ENCODE measurements around the gene CWC25. TPM values are rescaled to one million over a fixed set of nuclear protein-coding genes. Genes with fewer than 3 reads are reported as not detected.

CWC25 gene
- polyA plus RNA-seq, 1 of the 3 experiments (the other 2 are of a cell fraction), result 15.6 TPM

GRCh38 chr17:38766341-38766740 is 58.8 kb downstream of the CWC25 start:
- Histone ChIP-seq H3K4me2 (no peak overlapping the region), H3K36me3 (replicated peaks in 1 of 2; ENCODE audit: control insufficient read depth in 1 of 2, insufficient read depth in 2 of 2, low read length in 1 of 2) (peaks cover 51 to 79% of the 10 kb centered on the region in 2 experiments), H3K79me2 (ENCODE audit: insufficient read depth) (no peaks in the 10 kb centered on the region), H3K9me3 (no peaks in the 10 kb centered on the region), H2AFZ (ENCODE audit: low read depth) (no peak overlapping the region), H3F3A (replicated peaks; ENCODE audit: insufficient read depth) (peaks cover 28% of the 10 kb centered on the region), H3K9ac (no peak overlapping the region), H3K27ac (ENCODE audit: low read depth in 2 of 2, low read length in 1 of 2) (no peak overlapping the region), H3K4me3 (ENCODE audit: low read depth in 2 of 2, low read length in 1 of 2) (no peak overlapping the region), H3K9me2 (no peaks in the 10 kb centered on the region), H3K27me3 (ENCODE audit: insufficient read depth) (no peaks in the 10 kb centered on the region), H4K20me1 (ENCODE audit: insufficient read depth) (peaks cover 8% of the 10 kb centered on the region; the same call in 1 of the 2 replicates), H3K4me1 (ENCODE audit: control insufficient read depth in 1 of 2, insufficient read depth in 2 of 2, low read depth in 1 of 2, low read length in 1 of 2) (no peaks in the 10 kb centered on the region; a peak in 1 of 4 replicates)
- ChIA-PET POLR2A (interaction anchor here (1.3 kb wide), 1 partner anchor 12 kb away, joined by 3 read pairs; no protein-coding TSS in a partner anchor), CTCF (interaction anchor here (1.1 kb wide), 1 partner anchor 9 kb away, joined by 3 read pairs; no protein-coding TSS in a partner anchor)
- WGBS (ENCODE audit: low lambda C conversion rate), result 98% methylated on average over 4 of the region's 5 CpGs
- DNase-seq, result no peak
- TF ChIP-seq TCF12 (IDR thresholded peaks at IDR 0.05), result no peak
- no peak for TF ChIP-seq SIN3A (IDR thresholded peaks at IDR 0.05; ENCODE audit: borderline replicate concordance, low read depth, low read length)
- TF ChIP-seq NRF1 (IDR thresholded peaks at IDR 0.05; ENCODE audit: low read depth, low read length), result no peak
- TF ChIP-seq, protein P1, sequence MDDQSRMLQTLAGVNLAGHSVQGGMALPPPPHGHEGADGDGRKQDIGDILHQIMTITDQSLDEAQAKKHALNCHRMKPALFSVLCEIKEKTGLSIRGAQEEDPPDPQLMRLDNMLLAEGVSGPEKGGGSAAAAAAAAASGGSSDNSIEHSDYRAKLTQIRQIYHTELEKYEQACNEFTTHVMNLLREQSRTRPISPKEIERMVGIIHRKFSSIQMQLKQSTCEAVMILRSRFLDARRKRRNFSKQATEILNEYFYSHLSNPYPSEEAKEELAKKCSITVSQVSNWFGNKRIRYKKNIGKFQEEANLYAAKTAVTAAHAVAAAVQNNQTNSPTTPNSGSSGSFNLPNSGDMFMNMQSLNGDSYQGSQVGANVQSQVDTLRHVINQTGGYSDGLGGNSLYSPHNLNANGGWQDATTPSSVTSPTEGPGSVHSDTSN (IDR thresholded peaks at IDR 0.05), result no peak
- TF ChIP-seq CHD2 (IDR thresholded peaks at IDR 0.05; ENCODE audit: low read length, partially characterized antibody), result no peak
- no peak for TF ChIP-seq GATA2 (CRISPR knock-in tag; IDR thresholded peaks at IDR 0.05)
- TF ChIP-seq FOSL2 (IDR thresholded peaks at IDR 0.05; ENCODE audit: borderline replicate concordance, low read depth), result no peak
- TF ChIP-seq, protein P2, sequence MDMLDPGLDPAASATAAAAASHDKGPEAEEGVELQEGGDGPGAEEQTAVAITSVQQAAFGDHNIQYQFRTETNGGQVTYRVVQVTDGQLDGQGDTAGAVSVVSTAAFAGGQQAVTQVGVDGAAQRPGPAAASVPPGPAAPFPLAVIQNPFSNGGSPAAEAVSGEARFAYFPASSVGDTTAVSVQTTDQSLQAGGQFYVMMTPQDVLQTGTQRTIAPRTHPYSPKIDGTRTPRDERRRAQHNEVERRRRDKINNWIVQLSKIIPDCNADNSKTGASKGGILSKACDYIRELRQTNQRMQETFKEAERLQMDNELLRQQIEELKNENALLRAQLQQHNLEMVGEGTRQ (IDR thresholded peaks at IDR 0.05; ENCODE audit: borderline replicate concordance, low read depth, low read length), result no peak
- no peak for TF ChIP-seq SMC3 (IDR thresholded peaks at IDR 0.05; ENCODE audit: low read depth, low read length)
- no peak for TF ChIP-seq YY1 (IDR thresholded peaks at IDR 0.05; ENCODE audit: low read depth)
- no peak for TF ChIP-seq MXI1 (IDR thresholded peaks at IDR 0.05; ENCODE audit: low read depth, low read length)
- TF ChIP-seq, protein P3, sequence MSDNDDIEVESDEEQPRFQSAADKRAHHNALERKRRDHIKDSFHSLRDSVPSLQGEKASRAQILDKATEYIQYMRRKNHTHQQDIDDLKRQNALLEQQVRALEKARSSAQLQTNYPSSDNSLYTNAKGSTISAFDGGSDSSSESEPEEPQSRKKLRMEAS (IDR thresholded peaks at IDR 0.05; ENCODE audit: low read depth), result no peak
- no peak for TF ChIP-seq TAF1 (IDR thresholded peaks at IDR 0.05; ENCODE audit: borderline replicate concordance, low read depth, low read length)
- no peak for TF ChIP-seq RFX5 (IDR thresholded peaks at IDR 0.05; ENCODE audit: low read length)
- no peak for TF ChIP-seq ELF1 (IDR thresholded peaks at IDR 0.05)
- no peak for TF ChIP-seq FOXJ3 (CRISPR knock-in tag; IDR thresholded peaks at IDR 0.05)
- no peak for TF ChIP-seq POLR2AphosphoS5 (IDR thresholded peaks at IDR 0.05; ENCODE audit: low read depth, low read length)
- TF ChIP-seq, protein P4, sequence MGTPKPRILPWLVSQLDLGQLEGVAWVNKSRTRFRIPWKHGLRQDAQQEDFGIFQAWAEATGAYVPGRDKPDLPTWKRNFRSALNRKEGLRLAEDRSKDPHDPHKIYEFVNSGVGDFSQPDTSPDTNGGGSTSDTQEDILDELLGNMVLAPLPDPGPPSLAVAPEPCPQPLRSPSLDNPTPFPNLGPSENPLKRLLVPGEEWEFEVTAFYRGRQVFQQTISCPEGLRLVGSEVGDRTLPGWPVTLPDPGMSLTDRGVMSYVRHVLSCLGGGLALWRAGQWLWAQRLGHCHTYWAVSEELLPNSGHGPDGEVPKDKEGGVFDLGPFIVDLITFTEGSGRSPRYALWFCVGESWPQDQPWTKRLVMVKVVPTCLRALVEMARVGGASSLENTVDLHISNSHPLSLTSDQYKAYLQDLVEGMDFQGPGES (IDR thresholded peaks at IDR 0.05; ENCODE audit: low read depth, low read length), result no peak
- TF ChIP-seq, protein P5, sequence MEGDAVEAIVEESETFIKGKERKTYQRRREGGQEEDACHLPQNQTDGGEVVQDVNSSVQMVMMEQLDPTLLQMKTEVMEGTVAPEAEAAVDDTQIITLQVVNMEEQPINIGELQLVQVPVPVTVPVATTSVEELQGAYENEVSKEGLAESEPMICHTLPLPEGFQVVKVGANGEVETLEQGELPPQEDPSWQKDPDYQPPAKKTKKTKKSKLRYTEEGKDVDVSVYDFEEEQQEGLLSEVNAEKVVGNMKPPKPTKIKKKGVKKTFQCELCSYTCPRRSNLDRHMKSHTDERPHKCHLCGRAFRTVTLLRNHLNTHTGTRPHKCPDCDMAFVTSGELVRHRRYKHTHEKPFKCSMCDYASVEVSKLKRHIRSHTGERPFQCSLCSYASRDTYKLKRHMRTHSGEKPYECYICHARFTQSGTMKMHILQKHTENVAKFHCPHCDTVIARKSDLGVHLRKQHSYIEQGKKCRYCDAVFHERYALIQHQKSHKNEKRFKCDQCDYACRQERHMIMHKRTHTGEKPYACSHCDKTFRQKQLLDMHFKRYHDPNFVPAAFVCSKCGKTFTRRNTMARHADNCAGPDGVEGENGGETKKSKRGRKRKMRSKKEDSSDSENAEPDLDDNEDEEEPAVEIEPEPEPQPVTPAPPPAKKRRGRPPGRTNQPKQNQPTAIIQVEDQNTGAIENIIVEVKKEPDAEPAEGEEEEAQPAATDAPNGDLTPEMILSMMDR (IDR thresholded peaks at IDR 0.05), result no peak

Measured in SK-N-SH (cell line).